Activated T-cell treated with anti-CD3 and anti-CD28 coated beads, Interleukin-2, amount 50 U/mL, for 1 hour (primary cell): ENCODE results near the gene CECR2.
"Not testable (repeated sequence)": the region's sequence is repeated elsewhere in the genome, so short reads cannot be mapped to it uniquely, and the experiment has no call there.

Experiments used
- DNase-seq: peaks from one replicate; pipeline ENCODE4 v3.0.0-alpha.2; 2020

CECR2 gene

DNA sequence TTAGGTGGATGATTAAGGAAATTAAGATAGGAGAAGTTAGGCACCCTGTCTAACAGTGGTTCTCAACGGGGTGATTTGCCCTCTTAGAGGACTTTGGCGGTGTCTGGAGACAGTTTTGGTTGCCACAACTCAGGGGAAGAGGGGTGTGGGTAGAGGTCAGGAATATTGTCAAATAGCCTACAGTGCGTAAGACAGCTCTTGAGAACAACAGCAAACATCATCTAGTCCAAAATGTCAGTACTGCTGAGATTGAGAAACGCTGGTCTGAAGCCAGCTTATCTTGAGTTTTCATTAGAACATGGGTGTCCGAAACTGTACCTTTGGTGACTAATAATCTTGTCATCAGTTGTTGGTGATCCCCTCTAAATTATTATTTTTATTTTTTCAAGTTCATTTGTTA, 38.4 kb downstream of the CECR2 start:
- no peak for DNase-seq

- DNase-seq = no peak
Observed at GRCh38 chr22:17410576-17410975, 41.3 kb downstream of the CECR2 start.

DNA sequence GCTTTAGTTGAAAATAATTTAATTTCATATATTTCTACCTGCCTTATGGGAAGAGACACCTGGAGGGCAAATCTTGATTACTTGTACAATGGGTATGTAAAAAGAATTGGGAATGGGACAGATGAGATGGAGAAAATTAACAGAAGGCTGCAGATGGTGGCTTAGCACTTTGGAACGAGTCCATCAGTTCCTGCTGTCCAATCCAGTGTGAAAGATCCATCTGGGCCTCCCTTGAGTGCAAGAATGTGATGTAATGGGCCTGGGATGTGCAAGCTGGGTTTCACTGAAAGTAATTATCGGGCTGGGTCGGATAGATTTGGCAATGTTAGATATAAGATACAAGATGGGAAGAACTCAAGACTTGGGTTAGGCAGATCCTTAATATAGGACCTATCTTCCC, 42.0 kb downstream of the CECR2 start:
- DNase-seq = no peak

DNA sequence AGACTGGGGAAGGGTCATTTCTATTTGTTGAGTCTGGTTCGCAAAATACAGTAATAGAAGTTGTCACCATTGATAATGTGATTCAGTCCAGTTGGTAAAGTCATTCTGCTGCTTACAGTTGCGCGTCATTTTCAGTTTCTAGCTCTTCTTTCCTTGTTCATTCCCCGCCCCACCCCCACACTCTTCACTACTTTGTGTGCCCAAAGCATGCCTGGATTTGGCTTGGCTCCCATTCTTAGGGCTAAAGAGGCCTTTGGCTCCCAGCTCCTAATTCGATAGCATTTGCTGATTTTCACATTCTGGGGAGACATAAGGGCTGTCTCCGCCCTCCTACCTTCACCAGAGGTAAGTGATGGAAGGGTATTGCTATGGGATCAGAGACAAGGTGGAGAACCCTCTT, 43.0 kb downstream of the CECR2 start:
- DNase-seq = no peak

DNA sequence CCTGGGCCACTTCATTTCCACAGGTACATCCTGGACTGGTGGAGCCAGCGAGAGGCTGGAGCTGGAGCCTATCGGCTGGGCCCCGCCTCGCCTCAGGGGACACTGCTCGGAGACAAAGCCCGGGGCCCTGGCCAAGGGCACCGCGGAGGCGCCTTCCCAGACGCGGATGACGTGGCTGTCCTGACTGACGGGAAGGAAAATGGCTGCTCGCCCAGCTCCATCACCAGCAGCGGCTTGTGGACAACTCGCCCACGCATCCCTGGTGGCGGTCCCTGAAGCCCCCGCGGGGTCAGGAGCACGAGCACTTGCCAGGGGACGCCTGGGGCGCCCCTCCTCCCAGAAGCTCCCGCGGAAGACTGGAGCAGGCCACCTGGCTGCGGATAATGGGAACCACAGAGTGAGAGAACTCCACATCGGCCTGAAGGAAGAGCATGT, 49.6 kb downstream of the CECR2 start:
- no peak for DNase-seq

GRCh38 chr22:17419348-17419747, 50.1 kb downstream of the CECR2 start:
- no peak for DNase-seq

- DNase-seq = no peak
Observed at GRCh38 chr22:17422736-17423343, 53.6 kb downstream of the CECR2 start.

GRCh38 chr22:17423616-17424015, 54.4 kb downstream of the CECR2 start:
- no peak for DNase-seq

DNA sequence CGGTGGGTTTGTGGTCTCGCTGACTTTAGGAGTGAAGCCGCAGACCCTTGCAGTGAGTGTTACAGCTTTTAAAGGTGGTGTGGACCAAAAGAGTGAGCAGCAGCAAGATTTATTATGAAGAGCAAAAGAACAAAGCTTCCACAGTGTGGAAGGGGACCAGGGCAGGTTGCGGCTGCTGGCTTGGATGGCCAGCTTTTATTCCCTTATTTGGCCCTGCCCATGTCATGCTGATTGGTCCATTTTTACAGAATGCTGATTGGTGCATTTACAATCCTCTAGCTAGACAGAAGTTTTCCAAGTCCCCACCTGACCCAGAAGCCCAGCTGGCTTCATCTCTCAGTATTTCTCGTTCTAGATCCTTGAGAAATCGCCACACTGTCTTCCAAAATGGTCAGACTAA, 58.3 kb downstream of the CECR2 start:
- DNase-seq = not testable (repeated sequence)

- no peak for DNase-seq
Observed at GRCh38 chr22:17429516-17429915, 60.3 kb downstream of the CECR2 start.

- DNase-seq = no peak
Observed at GRCh38 chr22:17430412-17430811, 61.2 kb downstream of the CECR2 start.

DNA sequence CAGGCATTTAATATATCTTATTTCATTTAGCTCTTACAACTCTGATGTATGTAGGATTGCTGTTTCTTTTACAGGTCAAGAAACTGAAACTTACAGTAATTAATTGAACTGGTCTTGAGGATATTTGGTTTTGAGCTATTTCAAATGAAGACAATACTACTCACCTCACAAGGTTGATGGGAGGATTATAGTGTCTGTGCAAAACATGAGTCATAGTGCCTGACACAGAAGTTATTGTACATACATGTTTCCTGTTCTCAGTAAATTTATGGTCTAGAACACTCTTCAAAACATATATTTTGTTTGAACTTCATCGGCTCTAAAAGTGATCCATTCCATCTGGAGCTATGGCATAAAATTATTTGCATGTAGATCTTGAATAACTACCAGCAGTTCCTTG, 61.9 kb downstream of the CECR2 start:
- no peak for DNase-seq

DNA sequence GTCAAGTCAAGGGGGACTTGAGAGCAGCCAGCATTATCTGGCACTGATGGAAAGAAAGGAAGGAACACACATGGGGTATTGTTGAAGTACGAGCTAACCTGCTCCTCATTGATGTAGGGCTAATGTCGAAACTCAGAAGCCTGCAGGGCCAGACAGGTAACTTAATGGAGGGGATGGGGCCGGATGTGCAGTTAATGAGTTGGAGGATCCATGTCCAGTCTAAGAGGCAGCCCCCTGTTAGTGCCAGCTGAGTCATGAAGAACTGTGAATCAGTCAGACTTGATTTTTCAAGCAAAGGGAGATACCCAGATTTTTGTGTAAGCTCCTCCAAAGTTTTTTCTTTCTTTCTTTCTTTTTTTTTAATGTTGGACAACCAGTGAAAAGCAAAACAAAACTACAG, 65.6 kb downstream of the CECR2 start:
- DNase-seq = no peak

DNA sequence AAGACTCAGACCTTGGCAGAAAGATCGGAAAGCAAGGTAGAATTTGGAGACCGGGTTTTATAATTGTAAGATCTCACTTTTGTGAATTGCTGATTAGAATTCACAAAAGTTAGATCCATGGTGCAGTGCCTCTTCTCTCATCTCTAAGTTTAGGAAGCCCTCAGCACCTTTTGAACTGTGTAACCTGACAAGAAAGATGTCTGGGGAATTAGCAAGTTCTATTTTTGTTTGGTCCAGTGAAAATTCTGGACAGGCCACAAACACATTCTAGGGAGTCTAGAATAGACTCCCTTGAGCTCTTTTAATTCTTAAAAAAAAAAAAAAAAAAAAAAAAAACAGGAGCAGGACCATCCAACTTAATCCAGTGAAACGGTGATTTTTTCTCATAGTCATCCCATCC, 66.1 kb downstream of the CECR2 start:
- no peak for DNase-seq

DNA sequence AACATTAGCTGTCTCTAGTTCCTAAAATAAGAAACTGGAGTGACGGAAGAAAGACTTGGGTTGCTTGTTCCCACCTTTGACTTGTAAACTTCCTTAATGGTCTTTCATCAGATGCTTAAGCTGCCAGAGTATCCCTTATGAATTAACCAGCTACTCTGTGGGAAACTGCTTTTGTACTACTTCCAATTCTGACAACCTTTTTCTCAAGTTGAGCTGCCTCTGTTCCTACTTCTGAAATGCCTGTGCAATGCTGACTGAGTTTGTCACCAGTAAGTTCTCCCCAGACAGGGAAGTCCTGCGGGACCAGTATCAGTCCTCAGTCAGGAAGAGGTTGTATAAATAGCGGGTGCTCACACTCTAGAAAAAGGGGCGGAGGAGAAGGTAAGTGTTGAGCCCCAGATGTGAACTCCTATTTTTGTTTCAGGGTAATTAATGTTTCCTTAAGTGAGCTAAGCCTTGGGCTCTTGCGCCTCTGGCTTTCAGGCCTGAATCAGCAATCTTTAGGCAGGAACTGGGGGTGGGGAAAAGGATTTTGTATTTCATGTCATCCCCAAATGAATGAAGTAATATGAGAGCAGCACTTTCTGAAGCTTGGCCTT, 67.2 kb downstream of the CECR2 start:
- DNase-seq = no peak

DNA sequence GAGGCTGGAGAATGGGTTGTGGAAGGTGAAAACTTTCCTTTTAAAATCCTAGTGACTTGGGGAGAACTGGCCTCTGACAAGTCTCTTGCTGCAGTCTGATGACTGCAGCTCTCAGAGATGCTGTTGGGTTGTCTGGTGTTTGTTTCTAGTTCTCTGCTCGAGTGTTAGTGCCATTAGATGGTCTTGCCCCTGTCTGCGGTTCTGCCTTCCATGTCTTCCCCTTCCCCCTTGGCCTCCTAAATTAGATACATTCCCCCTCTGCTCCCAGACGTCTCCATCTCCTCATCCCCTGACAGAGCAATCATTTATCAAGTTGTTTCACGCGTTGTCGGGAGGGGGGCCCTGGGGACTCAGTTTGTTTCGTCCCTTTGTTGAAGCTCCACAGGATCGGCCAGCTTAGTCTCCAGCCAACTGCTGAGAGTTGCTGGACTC, 67.7 kb downstream of the CECR2 start:
- no peak for DNase-seq

- no peak for DNase-seq
Observed at GRCh38 chr22:17438026-17438425, 68.8 kb downstream of the CECR2 start.

DNA sequence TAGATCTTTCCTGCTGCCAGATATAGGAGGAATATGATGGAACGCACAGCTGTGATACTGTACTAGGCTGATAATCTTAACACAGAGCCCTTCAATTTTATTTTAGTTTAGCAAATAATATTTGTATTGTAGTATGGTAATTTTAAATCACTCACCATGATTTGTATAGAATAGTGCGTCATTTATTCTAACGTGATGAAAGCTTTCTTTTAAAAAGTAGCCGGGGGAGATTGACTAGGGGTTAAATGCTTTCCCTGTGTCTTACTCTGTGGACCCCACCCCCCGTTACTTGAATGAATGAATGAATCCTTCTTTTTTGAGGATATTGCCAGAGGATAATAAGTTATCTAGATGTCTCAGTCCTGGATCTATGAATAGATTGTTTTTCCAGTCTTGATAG, 72.1 kb downstream of the CECR2 start:
- no peak for DNase-seq

- no peak for DNase-seq
Observed at GRCh38 chr22:17443405-17444203, 74.3 kb downstream of the CECR2 start.

- no peak for DNase-seq
Observed at GRCh38 chr22:17444204-17444504, 74.9 kb downstream of the CECR2 start.

- DNase-seq = no peak
Observed at GRCh38 chr22:17446698-17447097, 77.4 kb downstream of the CECR2 start.

- DNase-seq = no peak
Observed at GRCh38 chr22:17451316-17451715, 82.1 kb downstream of the CECR2 start.

DNA sequence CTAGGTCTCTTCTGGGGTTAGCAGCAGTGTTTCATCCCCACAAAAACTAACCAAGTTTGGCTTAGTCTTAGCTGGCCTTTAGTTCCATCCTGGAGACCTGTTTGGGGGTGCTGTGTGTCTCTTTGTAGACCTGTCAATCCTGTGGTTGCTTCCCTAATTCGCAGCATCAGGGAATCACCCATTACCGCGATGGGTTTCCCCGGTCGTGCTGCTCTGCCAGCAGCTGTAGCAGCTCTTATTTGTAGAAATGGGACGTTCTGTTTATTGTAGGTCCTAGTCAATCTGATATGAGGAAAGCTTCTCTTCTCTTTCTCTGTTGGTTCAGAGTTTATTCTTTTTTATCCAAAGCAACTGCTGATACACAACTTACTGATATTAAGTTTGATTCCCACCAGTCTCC, 91.6 kb downstream of the CECR2 start:
- DNase-seq = no peak

DNA sequence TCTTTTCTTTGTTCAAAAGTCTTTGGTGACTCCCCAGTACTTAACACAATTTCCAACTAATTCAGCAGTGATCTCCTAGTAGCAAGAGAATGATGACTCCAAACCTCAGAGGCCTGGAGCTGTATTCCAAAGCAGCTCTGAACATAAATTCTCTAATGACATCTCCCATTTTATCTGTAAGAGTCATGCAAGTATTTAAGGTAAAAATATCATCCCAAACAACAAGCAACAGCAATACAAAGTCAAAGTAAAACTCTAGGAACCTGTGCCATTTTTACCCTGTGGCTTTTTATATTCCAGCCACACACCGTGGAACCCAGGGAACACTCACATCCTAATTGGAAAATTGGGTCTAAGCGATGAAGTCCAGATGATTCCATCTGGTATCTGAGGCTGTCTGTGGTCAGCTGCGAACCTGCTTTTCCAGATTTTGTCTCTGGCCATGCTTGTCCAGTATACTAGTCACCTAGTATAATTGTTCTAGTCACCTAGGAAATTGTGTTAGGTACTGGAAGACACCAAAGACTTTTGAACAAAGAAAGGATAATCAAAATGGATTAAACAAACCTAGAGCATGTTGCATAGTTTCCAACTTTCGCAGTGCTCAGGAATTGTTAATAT, 101.7 kb downstream of the CECR2 start:
- DNase-seq = no peak
